Upper lobe of left lung (tissue), 4 donors: Measurements from ENCODE around the gene CLEC20A.

Source experiments
- EP300 ChIP-seq, 4 donors: sonication (generic); formaldehyde crosslinking; IDR thresholded peaks; one replicate each; pipeline ENCODE4 v1.5.1; 2017; ENCODE audit warnings: antibody characterized with exemption in 4 of 4, control low read depth in 2 of 4
- POLR2A ChIP-seq, 4 donors: fragments of 450-650 bp; IDR thresholded peaks; one replicate each; pipeline ENCODE4 v1.5.1; 2016 to 2017; ENCODE audit warnings: antibody characterized with exemption in 4 of 4, mild to moderate bottlenecking in 2 of 4
- TF ChIP-seq, protein P1 (sequence below), 6 experiments: fragments of 450-650 bp in 4 of 6; fragments of 200-600 bp in 2 of 6; sonication (generic) in 2 of 6; IDR thresholded peaks; one replicate each; pipeline ENCODE4 v1.5.1; 2016 to 2019; ENCODE audit warnings: antibody characterized with exemption in 6 of 6

DNA sequence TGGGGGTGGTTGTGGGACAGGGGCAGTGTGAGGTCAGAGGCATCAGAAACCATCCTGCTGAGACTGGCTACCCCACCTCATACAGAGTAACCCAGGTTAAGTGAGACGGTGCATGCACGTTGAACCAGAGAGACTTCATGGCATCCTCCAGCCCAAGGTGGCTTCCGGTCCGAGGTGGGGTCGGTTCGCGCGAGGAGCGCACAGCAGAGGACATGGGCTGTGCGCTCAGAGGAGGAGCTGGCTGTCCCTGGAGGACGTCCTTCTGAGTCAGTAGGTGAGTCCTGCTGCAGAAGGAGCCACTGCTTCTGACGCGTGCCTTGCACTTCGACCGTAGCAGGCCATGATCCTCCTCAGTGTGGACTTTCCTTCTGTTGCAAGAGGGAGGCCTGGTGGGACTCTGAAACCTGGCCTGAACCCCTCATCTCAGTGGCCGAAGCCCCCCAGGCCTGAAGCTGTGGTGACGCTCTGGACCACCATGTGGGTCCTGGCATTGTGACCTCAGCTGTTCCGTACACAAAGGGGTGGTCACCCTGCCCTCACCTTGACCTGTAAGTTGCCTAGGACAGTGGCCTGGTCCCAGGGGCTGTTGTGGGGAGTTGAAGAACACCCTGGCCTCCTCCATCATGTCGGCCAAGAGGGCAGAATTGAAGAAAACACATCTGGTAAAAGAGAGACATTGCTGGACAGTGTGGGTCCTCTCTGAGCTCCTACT, 16.0 kb upstream of the CLEC20A start, which contains the start of gene TEX35:
- TF ChIP-seq POLR2A (IDR thresholded peaks at IDR 0.05) (no peak), EP300 (IDR thresholded peaks at IDR 0.05) (no peak)
- TF ChIP-seq, protein P1, sequence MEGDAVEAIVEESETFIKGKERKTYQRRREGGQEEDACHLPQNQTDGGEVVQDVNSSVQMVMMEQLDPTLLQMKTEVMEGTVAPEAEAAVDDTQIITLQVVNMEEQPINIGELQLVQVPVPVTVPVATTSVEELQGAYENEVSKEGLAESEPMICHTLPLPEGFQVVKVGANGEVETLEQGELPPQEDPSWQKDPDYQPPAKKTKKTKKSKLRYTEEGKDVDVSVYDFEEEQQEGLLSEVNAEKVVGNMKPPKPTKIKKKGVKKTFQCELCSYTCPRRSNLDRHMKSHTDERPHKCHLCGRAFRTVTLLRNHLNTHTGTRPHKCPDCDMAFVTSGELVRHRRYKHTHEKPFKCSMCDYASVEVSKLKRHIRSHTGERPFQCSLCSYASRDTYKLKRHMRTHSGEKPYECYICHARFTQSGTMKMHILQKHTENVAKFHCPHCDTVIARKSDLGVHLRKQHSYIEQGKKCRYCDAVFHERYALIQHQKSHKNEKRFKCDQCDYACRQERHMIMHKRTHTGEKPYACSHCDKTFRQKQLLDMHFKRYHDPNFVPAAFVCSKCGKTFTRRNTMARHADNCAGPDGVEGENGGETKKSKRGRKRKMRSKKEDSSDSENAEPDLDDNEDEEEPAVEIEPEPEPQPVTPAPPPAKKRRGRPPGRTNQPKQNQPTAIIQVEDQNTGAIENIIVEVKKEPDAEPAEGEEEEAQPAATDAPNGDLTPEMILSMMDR (IDR thresholded peaks at IDR 0.05): no peak
